Colonic mucosa (tissue), 4 donors: ENCODE data around the gene SYNDIG1. TPM values are rescaled to one million over a fixed set of nuclear protein-coding genes. Genes with fewer than 3 reads are reported as not detected.

Experiments
- DNase-seq: peaks from one replicate; pipeline ENCODE4 v3.0.0-alpha.2; 2020
- H3K27ac ChIP-seq: fragments of 200-600 bp; one replicate; pipeline ENCODE4 v1.8.0; 2021
- H3K27me3 ChIP-seq: fragments of 200-600 bp; one replicate; pipeline ENCODE4 v1.8.0; 2021
- H3K36me3 ChIP-seq: fragments of 200-600 bp; one replicate; pipeline ENCODE4 v1.8.0; 2021
- H3K4me1 ChIP-seq: fragments of 200-600 bp; one replicate; pipeline ENCODE4 v1.8.0; 2021; ENCODE audit warnings: mild to moderate bottlenecking
- H3K4me3 ChIP-seq: fragments of 200-600 bp; one replicate; pipeline ENCODE4 v1.8.0; 2021
- H3K9ac ChIP-seq, 2 donors: one replicate each; pipeline ENCODE4 v1.7.0; 2013; ENCODE audit warnings: control low read depth in 2 of 2, low read depth in 2 of 2, low read length in 2 of 2
- H3K9me3 ChIP-seq: fragments of 200-600 bp; one replicate; pipeline ENCODE4 v1.8.0; 2021
- CTCF ChIP-seq: fragments of 200-600 bp; IDR thresholded peaks from one replicate; pipeline ENCODE4 v1.8.0; 2022; ENCODE audit warnings: antibody characterized with exemption, mild to moderate bottlenecking
- intact Hi-C: fragments of 100-400 bp; cut with DNase I; formaldehyde crosslinking; loops from one replicate; pipeline ENCODE4 v1.14.1; 2022
- total RNA-seq, 2 donors: library from RNA; stranded (reverse); fragmentation: NEBNext Ultra II Directional in 1 of 2; extraction: Animal tissue kit (Norgen Biotek cat#: 25700) in 1 of 2; gene quantifications; one replicate each; pipeline ENCODE4 v1.2.1, GENCODE V29; 2021
- donor health status: healthy.
- donor health status: DM: no; HTN: no; CAD: no.
- donor health status: DM: no; HTN: no; CAD: no.

Gene SYNDIG1
- total RNA-seq, 2 donors from 2014 or later: 0.10 to 0.19 TPM

GRCh38 chr20:24559114-24559732 lies 89.8 kb downstream of the SYNDIG1 start:
- H3K4me3 ChIP-seq: no peak overlapping the region
- no peak overlapping the region for H3K27ac ChIP-seq
- H3K27me3 ChIP-seq: no peaks in the 10 kb centered on the region
- no peaks in the 10 kb centered on the region for H3K4me1 ChIP-seq
- no peak for TF ChIP-seq CTCF
- no peaks in the 10 kb centered on the region for H3K9me3 ChIP-seq
- no peak overlapping the region for H3K9ac ChIP-seq
- no peak for DNase-seq
- intact Hi-C loops: no loop called here
- no peaks in the 10 kb centered on the region for H3K36me3 ChIP-seq

GRCh38 chr20:24560571-24561491 lies 91.4 kb downstream of the SYNDIG1 start:
- Histone ChIP-seq H3K36me3 (no peaks in the 10 kb centered on the region), H3K27ac (no peak overlapping the region), H3K9ac (no peak overlapping the region), H3K27me3 (no peaks in the 10 kb centered on the region), H3K4me3 (no peak overlapping the region), H3K4me1 (no peaks in the 10 kb centered on the region), H3K9me3 (no peaks in the 10 kb centered on the region)
- no peak for DNase-seq
- intact Hi-C loops: no loop called here
- no peak for TF ChIP-seq CTCF

- Histone ChIP-seq H3K27me3 (no peaks in the 10 kb centered on the region), H3K27ac (no peak overlapping the region), H3K4me1 (no peaks in the 10 kb centered on the region), H3K9ac (no peak overlapping the region), H3K4me3 (no peak overlapping the region), H3K9me3 (no peaks in the 10 kb centered on the region), H3K36me3 (no peaks in the 10 kb centered on the region)
- DNase-seq: no peak
- intact Hi-C loops: no loop called here
- TF ChIP-seq CTCF: no peak
Observed at GRCh38 chr20:24565835-24566351, 96.5 kb downstream of the SYNDIG1 start.

GRCh38 chr20:24566656-24567055 lies 97.2 kb downstream of the SYNDIG1 start:
- no peak for TF ChIP-seq CTCF
- intact Hi-C loops: no loop called here
- H3K4me3 ChIP-seq: no peak overlapping the region
- DNase-seq: no peak
- H3K27me3 ChIP-seq: no peaks in the 10 kb centered on the region
- H3K4me1 ChIP-seq: no peaks in the 10 kb centered on the region
- H3K27ac ChIP-seq: no peak overlapping the region
- H3K36me3 ChIP-seq: no peaks in the 10 kb centered on the region
- H3K9ac ChIP-seq: no peak overlapping the region
- H3K9me3 ChIP-seq: no peaks in the 10 kb centered on the region

GRCh38 chr20:24567508-24567907 lies 98.1 kb downstream of the SYNDIG1 start:
- intact Hi-C loops: no loop called here
- Histone ChIP-seq H3K27ac (no peak overlapping the region), H3K4me3 (no peak overlapping the region), H3K36me3 (no peaks in the 10 kb centered on the region), H3K4me1 (no peaks in the 10 kb centered on the region), H3K27me3 (no peaks in the 10 kb centered on the region), H3K9ac (no peak overlapping the region), H3K9me3 (no peaks in the 10 kb centered on the region)
- no peak for DNase-seq
- no peak for TF ChIP-seq CTCF
